Keratinocyte (primary cell): ENCODE measurements around the gene SH3RF2. TPM values are rescaled to one million over a fixed set of nuclear protein-coding genes. Genes with fewer than 3 reads are reported as not detected.

ENCODE experiments used
- DNase-seq: peaks from one replicate; pipeline ENCODE4 v3.0.0-alpha.2; 2011; ENCODE audit warnings: low read depth, missing footprints, low spot score
- FAIRE-seq: peaks from 2 replicates; lab custom pipeline; 2011; peaks lifted over from hg19 to GRCh38; lab: Jason Lieb, UNC
- H2AFZ ChIP-seq: 2 replicates; pipeline ENCODE4 v1.6.0; 2012; ENCODE audit warnings: low read length, control low read depth, inconsistent platforms; ENCODE audit not compliant: control insufficient read depth
- H3K27ac ChIP-seq: 2 replicates; pipeline ENCODE4 v1.5.1; 2011; ENCODE audit warnings: low read length; ENCODE audit not compliant: control insufficient read depth, insufficient read depth
- H3K27me3 ChIP-seq: 3 replicates; pipeline ENCODE4 v1.6.0; 2011; ENCODE audit warnings: low read length; ENCODE audit not compliant: control insufficient read depth, insufficient read depth; ENCODE audit errors: extremely low read depth
- H3K36me3 ChIP-seq, 2 experiments: 2 replicates in 1 of 2; 3 replicates in 1 of 2; pipeline ENCODE4 v1.5.1; 2011; ENCODE audit warnings: low read length in 2 of 2, mild to moderate bottlenecking in 1 of 2; ENCODE audit not compliant: control insufficient read depth in 2 of 2, insufficient read depth in 2 of 2; ENCODE audit errors: extremely low read depth in 1 of 2
- H3K4me1 ChIP-seq: 3 replicates; pipeline ENCODE4 v1.5.1; 2011; ENCODE audit warnings: low read length; ENCODE audit not compliant: control insufficient read depth, insufficient read depth; ENCODE audit errors: extremely low read depth
- H3K4me2 ChIP-seq: 3 replicates; pipeline ENCODE4 v1.6.0; 2011; ENCODE audit warnings: low read depth, low read length; ENCODE audit not compliant: control insufficient read depth, insufficient read depth; ENCODE audit errors: extremely low read depth
- H3K4me3 ChIP-seq, 3 experiments: fragments of 200-600 bp in 1 of 3; sonication (generic) in 1 of 3; 2 replicates in 2 of 3; 3 replicates in 1 of 3; pipeline ENCODE4 v1.5.1; 2011 to 2016; ENCODE audit warnings: low read length in 3 of 3, mild to moderate bottlenecking in 3 of 3, control low read depth in 2 of 3, inconsistent platforms in 1 of 3, low read depth in 1 of 3, mixed read lengths in 1 of 3, mixed run types in 1 of 3, moderate library complexity in 1 of 3; ENCODE audit not compliant: control insufficient read depth in 2 of 3, insufficient read depth in 2 of 3; ENCODE audit errors: extremely low read depth in 1 of 3
- H3K79me2 ChIP-seq: 2 replicates; pipeline ENCODE4 v1.6.0; 2012; ENCODE audit warnings: low read length; ENCODE audit not compliant: control insufficient read depth, insufficient read depth
- H3K9ac ChIP-seq: 3 replicates; pipeline ENCODE4 v1.6.0; 2011; ENCODE audit warnings: low read length; ENCODE audit not compliant: control insufficient read depth, insufficient read depth; ENCODE audit errors: extremely low read depth
- H3K9me1 ChIP-seq: 3 replicates; pipeline ENCODE4 v1.6.0; 2011; ENCODE audit warnings: low read length; ENCODE audit not compliant: control insufficient read depth, insufficient read depth; ENCODE audit errors: extremely low read depth
- H3K9me3 ChIP-seq: 2 replicates; pipeline ENCODE4 v1.5.1; 2012; ENCODE audit warnings: low read depth, low read length; ENCODE audit not compliant: control insufficient read depth
- H4K20me1 ChIP-seq: 3 replicates; pipeline ENCODE4 v1.6.0; 2011; ENCODE audit warnings: low read length; ENCODE audit not compliant: control insufficient read depth, insufficient read depth; ENCODE audit errors: extremely low read depth
- EZH2 ChIP-seq: IDR thresholded peaks from one replicate; pipeline ENCODE4 v1.6.1; 2012; ENCODE audit warnings: inconsistent platforms, mild to moderate bottlenecking, low read length, moderate library complexity
- dilution Hi-C: fragments of 300-500 bp; cut with MboI; formaldehyde crosslinking; loops from one replicate; pipeline ENCODE4 v1.7.0; 2020; ENCODE audit warnings: low sequenced_read_pairs; ENCODE audit not compliant: extremely low pct_ligation_motif_present
- polyA plus RNA-seq, 5 experiments: library from polyadenylated mRNA; depleted of rRNA in 3 of 5; stranded (reverse) in 3 of 5; stranded (forward) in 1 of 5; unstranded in 1 of 5; fragments of >200 nt; gene quantifications; 1 replicate in 1 of 5; 2 replicates in 3 of 5; 3 replicates in 1 of 5; pipeline versions ENCODE4 v1.2.1 to v1.2.3, GENCODE V29; 2011 to 2012; ENCODE audit warnings: missing spikeins in 2 of 5, low read depth in 1 of 5, low replicate concordance in 1 of 5
- TF ChIP-seq, protein P1 (sequence below), 3 experiments: IDR thresholded peaks in 1 of 3; conservative IDR thresholded peaks in 1 of 3; optimal IDR thresholded peaks in 1 of 3; 2 replicates in 2 of 3; 3 replicates in 1 of 3; pipeline versions ENCODE3 to v1.5.1; 2011; ENCODE audit warnings: low read length in 3 of 3, mild to moderate bottlenecking in 3 of 3, moderate library complexity in 2 of 3, control low read depth in 1 of 3, inconsistent platforms in 1 of 3; ENCODE audit not compliant: insufficient read depth in 2 of 3; ENCODE audit errors: extremely low read depth in 1 of 3

Gene SH3RF2
- polyA plus RNA-seq, 1 donor (not counting 4 experiments of a cell fraction or from before 2014, with no cell fraction given): 43.7 TPM

- Histone ChIP-seq H3K9ac (no peak overlapping the region), H3K27me3 (no peaks in the 10 kb centered on the region), H3K9me1 (no peaks in the 10 kb centered on the region), H3K9me3 (no peaks in the 10 kb centered on the region), H3K4me1 (peaks cover 2% of the 10 kb centered on the region), H4K20me1 (no peaks in the 10 kb centered on the region), H2AFZ (no peak overlapping the region), H3K4me2 (no peak overlapping the region), H3K27ac (no peak overlapping the region), H3K4me3 (no peak overlapping the region), H3K79me2 (no peaks in the 10 kb centered on the region), H3K36me3 (peaks cover 0 to 2% of the 10 kb centered on the region in 2 experiments)
- FAIRE-seq: no peak
- no peak for TF ChIP-seq EZH2
- TF ChIP-seq, protein P1, sequence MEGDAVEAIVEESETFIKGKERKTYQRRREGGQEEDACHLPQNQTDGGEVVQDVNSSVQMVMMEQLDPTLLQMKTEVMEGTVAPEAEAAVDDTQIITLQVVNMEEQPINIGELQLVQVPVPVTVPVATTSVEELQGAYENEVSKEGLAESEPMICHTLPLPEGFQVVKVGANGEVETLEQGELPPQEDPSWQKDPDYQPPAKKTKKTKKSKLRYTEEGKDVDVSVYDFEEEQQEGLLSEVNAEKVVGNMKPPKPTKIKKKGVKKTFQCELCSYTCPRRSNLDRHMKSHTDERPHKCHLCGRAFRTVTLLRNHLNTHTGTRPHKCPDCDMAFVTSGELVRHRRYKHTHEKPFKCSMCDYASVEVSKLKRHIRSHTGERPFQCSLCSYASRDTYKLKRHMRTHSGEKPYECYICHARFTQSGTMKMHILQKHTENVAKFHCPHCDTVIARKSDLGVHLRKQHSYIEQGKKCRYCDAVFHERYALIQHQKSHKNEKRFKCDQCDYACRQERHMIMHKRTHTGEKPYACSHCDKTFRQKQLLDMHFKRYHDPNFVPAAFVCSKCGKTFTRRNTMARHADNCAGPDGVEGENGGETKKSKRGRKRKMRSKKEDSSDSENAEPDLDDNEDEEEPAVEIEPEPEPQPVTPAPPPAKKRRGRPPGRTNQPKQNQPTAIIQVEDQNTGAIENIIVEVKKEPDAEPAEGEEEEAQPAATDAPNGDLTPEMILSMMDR (optimal IDR thresholded peaks at IDR 0.05 in 1 of 3, IDR thresholded peaks at IDR 0.05 in 1 of 3, conservative IDR thresholded peaks at IDR 0.05 in 1 of 3; ENCODE audit: extremely low read depth in 1 of 3, insufficient read depth in 2 of 3, low read length in 3 of 3): no peak
- dilution Hi-C loops: no loop called here
- no peak for DNase-seq
Observed at GRCh38 chr5:146084376-146084775, 148.0 kb downstream of the SH3RF2 start.

GRCh38 chr5:146088098-146088497 lies 151.7 kb downstream of the SH3RF2 start:
- Histone ChIP-seq H3K79me2 (no peaks in the 10 kb centered on the region), H3K4me3 (no peak overlapping the region), H3K27me3 (no peaks in the 10 kb centered on the region), H4K20me1 (no peaks in the 10 kb centered on the region), H3K9me1 (no peaks in the 10 kb centered on the region), H3K4me1 (no peaks in the 10 kb centered on the region), H2AFZ (no peak overlapping the region), H3K4me2 (no peak overlapping the region), H3K36me3 (no peaks in the 10 kb centered on the region), H3K9me3 (no peaks in the 10 kb centered on the region), H3K9ac (no peak overlapping the region), H3K27ac (no peak overlapping the region)
- DNase-seq: no peak
- FAIRE-seq: no peak
- dilution Hi-C loops: no loop called here
- TF ChIP-seq, protein P1 (optimal IDR thresholded peaks at IDR 0.05 in 1 of 3, IDR thresholded peaks at IDR 0.05 in 1 of 3, conservative IDR thresholded peaks at IDR 0.05 in 1 of 3; ENCODE audit: extremely low read depth in 1 of 3, insufficient read depth in 2 of 3, low read length in 3 of 3): no peak
- TF ChIP-seq EZH2: no peak
